Measurements from ENCODE around the gene DAPK1. TPM values are rescaled to one million over a fixed set of nuclear protein-coding genes. Genes with fewer than 3 reads are reported as not detected.

The DAPK1 gene
- total RNA-seq, 1 donor from 2014 or later, result 29.5 TPM

DNA sequence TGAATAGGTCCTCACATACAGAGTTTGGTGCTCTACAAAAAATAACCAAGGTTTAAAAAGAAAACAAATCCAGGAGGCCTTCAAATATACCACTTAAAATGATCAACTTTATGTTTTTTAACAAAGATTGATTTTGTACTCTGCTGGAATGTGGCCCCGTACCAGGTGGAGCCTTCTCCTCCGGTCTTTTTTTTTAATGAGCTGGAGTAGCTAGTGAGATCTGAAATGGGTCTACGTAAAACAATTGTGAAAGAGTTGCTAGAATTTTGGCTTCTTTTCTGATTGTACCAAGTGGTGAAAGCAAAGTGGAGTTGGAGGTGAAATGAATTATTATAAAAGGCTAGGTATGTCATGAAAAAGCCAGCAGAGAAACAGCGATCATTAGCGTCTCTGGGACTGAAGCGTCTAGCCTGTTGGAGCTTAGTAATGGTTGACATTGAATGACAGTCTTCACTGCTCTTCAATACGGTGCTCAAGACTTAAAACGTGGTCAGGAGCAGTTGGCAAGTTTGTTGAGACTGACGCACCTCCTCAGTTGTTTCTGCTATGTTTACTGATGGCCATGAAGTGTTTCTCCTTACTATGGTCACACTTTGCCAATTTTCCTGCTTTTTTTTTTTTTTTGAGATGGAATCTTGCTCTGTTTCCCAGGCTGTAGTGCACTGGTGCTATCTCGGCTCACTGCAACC is 84.4 kb downstream of the DAPK1 start:
- Histone ChIP-seq H3K4me2 (no peak overlapping the region), H3F3A (ENCODE audit: low read depth) (no peaks in the 10 kb centered on the region), H3K4me1 (no peaks in the 10 kb centered on the region), H4K20me1 (ENCODE audit: low read depth) (no peaks in the 10 kb centered on the region), H3K27ac (no peak overlapping the region), H3K9me3 (ENCODE audit: low read depth) (no peaks in the 10 kb centered on the region), H2AFZ (replicated peaks) (no peak overlapping the region), H3K9ac (no peak overlapping the region), H3K4me3 (no peak overlapping the region), H3K27me3 (no peaks in the 10 kb centered on the region), H3K79me2 (ENCODE audit: low read depth) (peaks cover 31% of the 10 kb centered on the region), H3K36me3 (no peaks in the 10 kb centered on the region)
- Mint-ChIP-seq H3K27ac (no peak overlapping the region), H3K27me3 (ENCODE audit: insufficient read depth, low read depth) (no peaks in the 10 kb centered on the region), H3K9me3 (no peaks in the 10 kb centered on the region), H3K4me3 (no peak overlapping the region), H3K36me3 (peaks cover 11% of the 10 kb centered on the region), H3K4me1 (peaks cover 22% of the 10 kb centered on the region)
- DNase-seq (ENCODE audit: low spot score), result no peak
- TF ChIP-seq EZH2phosphoT487 (IDR thresholded peaks at IDR 0.05), result no peak
- TF ChIP-seq, protein P1, sequence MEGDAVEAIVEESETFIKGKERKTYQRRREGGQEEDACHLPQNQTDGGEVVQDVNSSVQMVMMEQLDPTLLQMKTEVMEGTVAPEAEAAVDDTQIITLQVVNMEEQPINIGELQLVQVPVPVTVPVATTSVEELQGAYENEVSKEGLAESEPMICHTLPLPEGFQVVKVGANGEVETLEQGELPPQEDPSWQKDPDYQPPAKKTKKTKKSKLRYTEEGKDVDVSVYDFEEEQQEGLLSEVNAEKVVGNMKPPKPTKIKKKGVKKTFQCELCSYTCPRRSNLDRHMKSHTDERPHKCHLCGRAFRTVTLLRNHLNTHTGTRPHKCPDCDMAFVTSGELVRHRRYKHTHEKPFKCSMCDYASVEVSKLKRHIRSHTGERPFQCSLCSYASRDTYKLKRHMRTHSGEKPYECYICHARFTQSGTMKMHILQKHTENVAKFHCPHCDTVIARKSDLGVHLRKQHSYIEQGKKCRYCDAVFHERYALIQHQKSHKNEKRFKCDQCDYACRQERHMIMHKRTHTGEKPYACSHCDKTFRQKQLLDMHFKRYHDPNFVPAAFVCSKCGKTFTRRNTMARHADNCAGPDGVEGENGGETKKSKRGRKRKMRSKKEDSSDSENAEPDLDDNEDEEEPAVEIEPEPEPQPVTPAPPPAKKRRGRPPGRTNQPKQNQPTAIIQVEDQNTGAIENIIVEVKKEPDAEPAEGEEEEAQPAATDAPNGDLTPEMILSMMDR (IDR thresholded peaks at IDR 0.05), result no peak
- TF ChIP-seq EZH2 (IDR thresholded peaks at IDR 0.05), result no peak

DNA sequence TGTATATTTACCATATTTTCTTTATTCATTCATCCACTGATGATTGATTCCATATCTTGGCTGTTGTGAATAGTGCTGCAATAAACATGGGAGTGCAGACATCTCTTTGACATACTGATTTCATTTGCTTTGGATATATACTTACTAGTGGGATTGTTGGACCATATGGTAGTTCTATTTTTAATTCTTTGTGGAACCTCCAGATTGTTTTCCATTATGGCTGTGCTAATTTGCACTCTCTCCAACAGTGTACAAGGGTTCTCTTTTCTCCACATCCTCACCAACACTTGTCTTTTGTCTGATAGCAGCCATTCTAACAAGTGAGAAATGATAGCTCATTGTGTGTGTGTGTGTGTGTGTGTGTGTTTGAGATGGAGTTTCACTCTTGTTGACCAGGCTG is 86.7 kb downstream of the DAPK1 start:
- peaks cover 22% of the 10 kb centered on the region for H3K79me2 ChIP-seq (ENCODE audit: low read depth)
- H3K36me3 Mint-ChIP-seq, result peaks cover 11% of the 10 kb centered on the region

DNA sequence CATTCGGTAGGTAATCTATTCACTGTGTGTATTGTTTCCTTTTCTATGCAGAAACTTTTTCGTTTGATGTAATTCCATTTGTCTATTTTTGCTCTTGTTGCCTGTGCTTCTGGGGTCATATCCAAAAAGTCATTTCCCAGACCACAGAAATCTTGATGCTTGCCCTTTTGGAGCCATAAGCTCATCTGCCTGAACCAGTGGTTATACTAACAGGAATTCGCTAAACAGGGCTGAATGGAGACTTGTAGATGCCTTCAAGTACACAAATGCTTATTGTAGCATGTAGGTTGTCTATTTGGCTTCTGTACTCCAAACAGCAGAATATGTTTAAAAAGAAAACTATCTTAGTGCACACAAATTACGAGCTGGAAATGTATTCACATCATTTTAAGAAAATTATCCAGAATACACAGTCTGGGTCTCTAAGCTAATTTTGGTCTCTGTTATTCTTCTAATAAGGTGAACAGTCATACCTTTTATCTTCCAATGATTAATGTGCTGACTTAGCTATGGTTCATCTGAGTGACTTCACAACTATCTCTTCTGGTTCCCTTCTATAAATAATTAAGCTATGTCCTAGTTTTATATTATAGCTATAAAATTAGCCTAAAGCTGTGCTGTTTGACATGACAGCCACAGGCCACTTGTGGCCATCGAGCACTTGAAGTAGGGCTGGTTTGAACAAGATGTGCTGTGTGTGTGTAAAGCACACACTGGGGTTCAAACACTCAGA is 87.6 kb downstream of the DAPK1 start:
- H2AFZ ChIP-seq (replicated peaks), result no peak overlapping the region
- TF ChIP-seq EZH2phosphoT487 (IDR thresholded peaks at IDR 0.05) (no peak), EZH2 (IDR thresholded peaks at IDR 0.05) (no peak)
- TF ChIP-seq, protein P1 (IDR thresholded peaks at IDR 0.05), result no peak

More for the DNA sequence above, 86.7 kb downstream of the DAPK1 start:
- Histone ChIP-seq H3K36me3 (no peaks in the 10 kb centered on the region), H3K4me1 (no peaks in the 10 kb centered on the region), H4K20me1 (ENCODE audit: low read depth) (no peaks in the 10 kb centered on the region), H3K9me3 (ENCODE audit: low read depth) (no peaks in the 10 kb centered on the region), H3K27me3 (no peaks in the 10 kb centered on the region), H3K4me2 (no peak overlapping the region), H3K27ac (no peak overlapping the region), H3K4me3 (no peak overlapping the region), H3F3A (ENCODE audit: low read depth) (no peaks in the 10 kb centered on the region), H3K9ac (no peak overlapping the region), H2AFZ (replicated peaks) (no peak overlapping the region)
- H3K4me3 Mint-ChIP-seq, result no peak overlapping the region
- DNase-seq (ENCODE audit: low spot score), result no peak
- no peaks in the 10 kb centered on the region for H3K9me3 Mint-ChIP-seq
- H3K4me1 Mint-ChIP-seq, result peaks cover 25% of the 10 kb centered on the region
- no peak overlapping the region for H3K27ac Mint-ChIP-seq
- H3K27me3 Mint-ChIP-seq (ENCODE audit: insufficient read depth, low read depth), result no peaks in the 10 kb centered on the region
- TF ChIP-seq, protein P1 (IDR thresholded peaks at IDR 0.05), result no peak
- no peak for TF ChIP-seq EZH2phosphoT487 (IDR thresholded peaks at IDR 0.05)
- no peak for TF ChIP-seq EZH2 (IDR thresholded peaks at IDR 0.05)

More for the DNA sequence above, 87.6 kb downstream of the DAPK1 start:
- H3K27ac ChIP-seq, result no peak overlapping the region
- H3K36me3 ChIP-seq, result no peaks in the 10 kb centered on the region
- no peaks in the 10 kb centered on the region for H4K20me1 ChIP-seq (ENCODE audit: low read depth)
- H3K9me3 ChIP-seq (ENCODE audit: low read depth), result no peaks in the 10 kb centered on the region
- no peaks in the 10 kb centered on the region for H3K27me3 Mint-ChIP-seq (ENCODE audit: insufficient read depth, low read depth)
- peak overlapping the region; percentile 50 for H3K27ac Mint-ChIP-seq
- H3K79me2 ChIP-seq (ENCODE audit: low read depth), result peaks cover 22% of the 10 kb centered on the region
- no peak for DNase-seq (ENCODE audit: low spot score)
- H3F3A ChIP-seq (ENCODE audit: low read depth), result no peaks in the 10 kb centered on the region
- H3K9me3 Mint-ChIP-seq, result no peaks in the 10 kb centered on the region
- H3K4me2 ChIP-seq, result no peak overlapping the region
- no peak overlapping the region for H3K4me3 Mint-ChIP-seq
- no peak overlapping the region for H3K9ac ChIP-seq
- no peaks in the 10 kb centered on the region for H3K27me3 ChIP-seq
- no peaks in the 10 kb centered on the region for H3K4me1 ChIP-seq
- peaks cover 11% of the 10 kb centered on the region for H3K36me3 Mint-ChIP-seq
- no peak overlapping the region for H3K4me3 ChIP-seq
- H3K4me1 Mint-ChIP-seq, result peaks cover 25% of the 10 kb centered on the region

Data from neural progenitor cell (in vitro differentiated cells).